Brain microvascular endothelial cell (primary cell): ENCODE results near the gene HNF4A.

Experiments
- DNase-seq: peaks from one replicate; pipeline ENCODE4 v3.0.0-alpha.2; 2020
- H3K27ac ChIP-seq: fragments of 250-450 bp; sonication (Bioruptor Pico); 2 replicates; pipeline ENCODE4 v1.5.1; 2020; ENCODE audit warnings: mild to moderate bottlenecking, moderate library complexity
- H3K27me3 ChIP-seq: fragments of 250-450 bp; sonication (Bioruptor Pico); replicated peaks from 2 replicates; pipeline ENCODE4 v1.5.1; 2020; ENCODE audit warnings: mild to moderate bottlenecking
- H3K36me3 ChIP-seq: fragments of 250-450 bp; sonication (Bioruptor Pico); replicated peaks from 2 replicates; pipeline ENCODE4 v1.5.1; 2020; ENCODE audit warnings: mild to moderate bottlenecking
- H3K4me3 ChIP-seq: 2 replicates; pipeline ENCODE4 v1.5.1; 2011; ENCODE audit warnings: low read depth, mild to moderate bottlenecking, control low read depth, low read length, moderate library complexity
- CTCF ChIP-seq: IDR thresholded peaks from 2 replicates; pipeline ENCODE4 v1.5.1; 2011; ENCODE audit warnings: low read depth, mild to moderate bottlenecking, moderate library complexity, low read length, control low read depth, inconsistent platforms; ENCODE audit errors: missing control alignments
- in situ Hi-C: cut with HindIII; loops from 2 replicates; pipeline ENCODE4 v1.10.0; 2017; ENCODE audit warnings: low sequenced_read_pairs, low pct_ligation_motif_present

The HNF4A gene

GRCh38 chr20:44435630-44436335 is 80.3 kb downstream of the HNF4A start:
- H3K27ac ChIP-seq, result no peak overlapping the region

GRCh38 chr20:44436393-44436792 is 80.9 kb downstream of the HNF4A start:
- in situ Hi-C loops, result no loop called here
- Histone ChIP-seq H3K27ac (no peak overlapping the region), H3K36me3 (no peaks in the 10 kb centered on the region), H3K4me3 (no peak overlapping the region), H3K27me3 (no peaks in the 10 kb centered on the region)
- TF ChIP-seq CTCF, result no peak
- no peak for DNase-seq

More at GRCh38 chr20:44435630-44436335, 80.3 kb downstream of the HNF4A start:
- no peaks in the 10 kb centered on the region for H3K27me3 ChIP-seq
- H3K36me3 ChIP-seq, result no peaks in the 10 kb centered on the region
- in situ Hi-C loops, result no loop called here
- H3K4me3 ChIP-seq, result no peak overlapping the region
- no peak for DNase-seq
- no peak for TF ChIP-seq CTCF

GRCh38 chr20:44437497-44437896 is 82.0 kb downstream of the HNF4A start:
- in situ Hi-C loops, result no loop called here
- Histone ChIP-seq H3K4me3 (no peak overlapping the region), H3K27me3 (no peaks in the 10 kb centered on the region), H3K27ac (no peak overlapping the region), H3K36me3 (no peaks in the 10 kb centered on the region)
- no peak for TF ChIP-seq CTCF
- no peak for DNase-seq

- in situ Hi-C loops, result no loop called here
- Histone ChIP-seq H3K27me3 (no peaks in the 10 kb centered on the region), H3K36me3 (no peaks in the 10 kb centered on the region), H3K4me3 (no peak overlapping the region), H3K27ac (no peak overlapping the region)
- TF ChIP-seq CTCF, result no peak
- no peak for DNase-seq
Measured at GRCh38 chr20:44438782-44439181, 83.3 kb downstream of the HNF4A start.

- Histone ChIP-seq H3K27me3 (no peaks in the 10 kb centered on the region), H3K27ac (no peak overlapping the region), H3K4me3 (no peak overlapping the region), H3K36me3 (no peaks in the 10 kb centered on the region)
- no peak for DNase-seq
- in situ Hi-C loops, result no loop called here
- TF ChIP-seq CTCF, result no peak
Measured at GRCh38 chr20:44439318-44439717, 83.8 kb downstream of the HNF4A start.
